ENCODE results near the gene CDT1.
"Not testable (repeated sequence)": the region's sequence is repeated elsewhere in the genome, so short reads cannot be mapped to it uniquely, and the experiment has no call there.

CDT1 gene

DNA sequence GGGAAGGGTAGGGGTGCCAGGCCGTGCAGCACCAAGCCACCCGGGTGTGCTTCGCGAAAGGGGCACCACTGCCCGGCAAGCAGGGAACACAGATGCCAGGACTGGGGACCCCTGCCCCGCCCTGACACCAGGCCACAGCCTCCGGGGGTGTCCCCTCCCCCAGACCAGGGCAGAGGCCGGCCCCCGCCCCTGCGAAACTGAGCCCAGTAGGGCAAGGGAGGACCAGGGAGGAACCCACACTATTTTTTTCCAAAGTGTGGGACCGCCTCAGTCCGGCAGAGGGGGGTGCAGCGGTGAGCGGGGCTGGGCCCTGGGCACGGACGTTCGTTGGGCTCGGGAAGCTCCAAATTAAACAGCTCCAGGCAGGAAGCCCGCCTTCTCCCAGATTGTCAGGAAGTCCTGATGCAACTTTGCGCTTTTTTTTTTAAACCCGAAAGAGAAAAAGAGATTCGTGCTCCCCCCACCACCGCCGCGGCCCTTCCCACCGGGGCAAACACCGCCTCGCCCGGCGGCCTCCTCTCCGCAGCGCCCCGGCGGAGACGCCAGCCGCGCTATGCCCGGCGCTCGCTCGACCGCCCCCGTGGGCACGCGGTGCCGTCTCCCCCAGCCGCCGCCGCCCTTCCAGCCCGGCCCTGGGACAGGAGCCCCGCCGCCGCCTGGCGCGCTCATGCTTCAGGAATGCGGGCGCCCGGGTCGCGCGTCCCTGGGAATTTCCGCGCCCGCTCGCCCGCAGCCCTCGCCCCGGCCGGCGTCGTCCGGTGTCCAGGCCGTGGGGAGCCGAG lies 19.3 kb upstream of the CDT1 start:
- DNase-seq (no peak), ATAC-seq (replicated peaks) (peak; percentile 26 to 41)
- Mint-ChIP-seq H3K27me3 (no peaks in the 10 kb centered on the region), H3K4me3 (peak overlapping the region; percentile 66 to 86), H3K9me3 (no peaks in the 10 kb centered on the region), H3K27ac (peak overlapping the region; percentile 90), H3K4me1 (peaks cover 36 to 45% of the 10 kb centered on the region in 2 donors), H3K36me3 (no peaks in the 10 kb centered on the region)

DNA sequence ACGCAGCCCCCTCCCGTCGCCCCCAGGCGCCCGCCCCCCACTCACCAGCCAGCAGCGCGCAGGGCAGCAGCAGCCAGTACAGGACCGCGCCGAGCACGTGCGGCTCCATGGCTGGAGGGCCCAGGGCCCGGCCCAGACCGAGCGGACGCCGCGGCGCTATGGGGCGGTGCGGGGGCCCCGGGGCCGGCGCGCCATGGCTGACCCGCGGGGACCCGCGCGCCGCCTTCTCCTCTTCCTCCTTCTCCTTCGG lies 18.8 kb upstream of the CDT1 start:
- peak; percentile 26 to 40 for ATAC-seq (replicated peaks)
- Mint-ChIP-seq H3K4me3 (peak overlapping the region; percentile 66 to 86), H3K27ac (no peak overlapping the region)

DNA sequence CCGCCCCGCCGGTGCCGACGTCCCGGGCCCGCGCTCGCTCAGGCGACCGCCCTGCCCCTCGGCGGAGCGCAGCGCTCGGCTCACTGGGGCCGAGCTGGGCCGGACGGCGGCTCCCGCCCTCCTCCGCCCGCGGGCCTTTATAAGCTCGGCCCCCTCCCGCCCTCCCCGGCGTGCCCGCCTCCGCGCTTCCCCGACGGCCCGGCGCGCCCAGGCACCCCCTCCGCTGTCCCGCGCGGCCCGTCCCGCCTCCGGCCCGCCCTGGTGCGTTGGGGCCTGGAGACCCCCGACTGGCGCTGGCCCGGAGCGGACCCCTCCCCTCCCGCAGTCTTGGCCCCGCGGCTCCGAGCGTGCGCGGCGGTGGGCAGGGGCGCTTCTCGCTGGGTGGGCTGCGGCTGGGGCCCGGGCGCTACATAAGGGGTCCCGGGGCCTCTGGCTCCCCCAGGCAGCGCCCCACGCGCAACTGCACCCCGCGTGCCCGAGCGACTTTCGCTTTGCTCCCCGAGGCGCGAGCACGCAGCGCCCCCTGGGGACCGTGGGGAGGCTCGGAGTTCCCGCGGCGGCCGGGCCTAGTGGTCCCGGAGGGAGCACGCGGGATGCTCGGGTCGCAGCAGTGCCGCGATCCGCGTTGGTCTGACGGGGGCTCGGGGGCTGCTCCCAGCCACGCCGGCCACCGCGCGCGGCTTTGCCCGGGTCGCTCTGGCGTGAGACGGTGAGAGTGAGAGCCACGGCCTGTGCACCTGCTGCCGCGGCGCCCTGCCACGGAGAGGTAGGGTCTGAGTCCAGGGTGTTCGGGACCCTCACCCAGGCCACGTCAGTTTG lies 18.3 kb upstream of the CDT1 start, which contains the start of gene PIEZO1:
PIEZO1 (minus strand) TSS at position 115 of the 819 bp plus-strand sequence. CDS start 256 bp downstream, outside the sequence.
- peak within 1 kb of the TSS; percentile 90 for H3K27ac Mint-ChIP-seq
- peaks cover 33 to 46% of the 10 kb centered on the region in 2 donors for H3K4me1 Mint-ChIP-seq
- no peaks in the 10 kb centered on the region for H3K27me3 Mint-ChIP-seq
- DNase-seq (peak; percentile 62), ATAC-seq (replicated peaks) (peak; percentile 32 to 56)
- peak within 1 kb of the TSS; percentile 66 to 86 for H3K4me3 Mint-ChIP-seq
- H3K36me3 Mint-ChIP-seq, result no peaks in the 10 kb centered on the region
- H3K9me3 Mint-ChIP-seq, result no peaks in the 10 kb centered on the region

More for the DNA sequence above, 18.8 kb upstream of the CDT1 start:
- Mint-ChIP-seq H3K9me3 (no peaks in the 10 kb centered on the region), H3K27me3 (no peaks in the 10 kb centered on the region), H3K4me1 (peaks cover 36 to 46% of the 10 kb centered on the region in 2 donors), H3K36me3 (no peaks in the 10 kb centered on the region)
- DNase-seq, result no peak

DNA sequence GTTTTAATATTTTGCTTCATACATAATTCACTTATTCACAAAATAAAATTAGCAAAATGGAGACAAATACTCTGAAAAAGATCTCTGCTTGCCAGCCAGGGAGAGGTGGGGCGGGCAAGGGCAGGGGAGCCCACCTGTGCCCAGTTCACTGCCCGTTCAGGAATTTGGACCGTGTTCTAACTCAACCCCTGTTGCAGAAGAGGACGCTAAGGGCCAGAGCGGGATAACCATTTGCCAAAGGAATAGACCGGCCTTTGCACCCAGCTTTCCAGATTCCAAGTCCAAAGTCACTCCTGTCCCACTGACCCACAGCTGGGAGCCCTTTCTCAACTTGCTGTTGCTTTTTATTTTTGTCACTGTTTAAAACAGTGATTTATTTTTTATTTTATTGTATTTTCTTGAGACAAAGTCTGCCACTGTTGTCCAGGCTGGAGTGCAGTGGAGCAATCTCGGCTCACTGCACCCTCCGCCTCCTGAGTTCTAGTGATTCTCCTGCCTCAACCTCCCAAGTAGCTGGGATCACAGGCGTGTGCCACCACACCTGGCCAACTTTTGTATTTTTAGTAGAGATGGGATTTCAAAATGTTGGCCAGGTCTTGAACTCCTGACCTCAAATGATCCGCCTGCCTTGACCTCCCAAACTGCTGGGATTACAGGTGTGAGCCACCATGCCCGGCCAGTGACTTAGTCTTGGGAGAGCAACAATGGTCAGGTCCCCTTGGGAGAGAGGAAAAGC lies 15.8 kb upstream of the CDT1 start:
- H3K4me3 Mint-ChIP-seq, result no peak overlapping the region
- H3K27me3 Mint-ChIP-seq, result no peaks in the 10 kb centered on the region
- no peak for ATAC-seq (replicated peaks)
- H3K27ac Mint-ChIP-seq, result no peak overlapping the region
- peaks cover 23 to 46% of the 10 kb centered on the region in 2 donors for H3K4me1 Mint-ChIP-seq
- H3K9me3 Mint-ChIP-seq, result no peaks in the 10 kb centered on the region
- DNase-seq, result no peak
- no peaks in the 10 kb centered on the region for H3K36me3 Mint-ChIP-seq

DNA sequence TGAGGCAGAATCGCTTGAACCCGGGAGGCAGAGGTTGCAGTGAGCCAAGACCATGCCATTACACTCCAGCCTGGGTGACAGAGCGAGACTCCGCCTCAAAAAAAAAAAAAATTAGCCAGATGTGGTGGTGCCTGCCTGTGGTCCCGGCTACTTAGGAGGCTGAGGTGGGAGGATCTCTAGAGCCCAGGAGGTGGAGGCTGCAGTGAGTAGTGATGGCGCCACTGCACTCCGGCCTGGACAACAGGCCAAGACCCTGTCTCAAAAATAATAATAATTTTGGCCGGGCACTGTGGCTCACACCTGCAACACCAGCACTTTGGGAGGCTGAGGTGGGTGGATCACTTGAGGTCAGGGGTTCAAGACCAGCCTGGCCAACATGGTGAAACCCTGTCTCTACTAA lies 14.8 kb upstream of the CDT1 start:
- not testable (repeated sequence) for H3K9me3 Mint-ChIP-seq; DNase-seq; H3K4me3 Mint-ChIP-seq; ATAC-seq (replicated peaks); H3K27me3 Mint-ChIP-seq; H3K27ac Mint-ChIP-seq; H3K36me3 Mint-ChIP-seq
- peaks cover 25 to 46% of the 10 kb centered on the region in 2 donors for H3K4me1 Mint-ChIP-seq

DNA sequence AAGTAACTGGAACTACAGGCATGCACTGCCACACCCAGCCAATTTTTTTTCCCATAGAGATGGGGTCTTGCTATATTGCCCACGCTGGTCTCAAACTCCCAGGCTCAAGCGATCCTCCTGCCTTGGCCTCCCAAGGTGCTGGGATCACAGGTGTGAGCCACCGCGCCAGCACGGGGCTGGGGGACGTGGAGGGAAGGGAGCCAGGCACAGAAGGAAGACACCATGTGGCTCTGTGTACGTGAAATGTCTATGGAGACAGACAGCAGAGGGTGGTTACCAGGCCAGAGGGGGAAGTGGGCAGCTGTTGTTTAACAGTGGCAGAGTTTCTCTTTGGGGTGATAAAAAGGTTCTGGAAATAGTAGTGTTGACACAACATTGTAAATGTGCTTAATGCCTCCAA lies 14.0 kb upstream of the CDT1 start:
- Mint-ChIP-seq H3K9me3 (no peaks in the 10 kb centered on the region), H3K36me3 (no peaks in the 10 kb centered on the region), H3K27ac (no peak overlapping the region), H3K4me1 (peaks cover 25 to 46% of the 10 kb centered on the region in 2 donors), H3K4me3 (no peak overlapping the region), H3K27me3 (no peaks in the 10 kb centered on the region)
- ATAC-seq (replicated peaks), result peak; percentile 21 to 27
- DNase-seq, result no peak

DNA sequence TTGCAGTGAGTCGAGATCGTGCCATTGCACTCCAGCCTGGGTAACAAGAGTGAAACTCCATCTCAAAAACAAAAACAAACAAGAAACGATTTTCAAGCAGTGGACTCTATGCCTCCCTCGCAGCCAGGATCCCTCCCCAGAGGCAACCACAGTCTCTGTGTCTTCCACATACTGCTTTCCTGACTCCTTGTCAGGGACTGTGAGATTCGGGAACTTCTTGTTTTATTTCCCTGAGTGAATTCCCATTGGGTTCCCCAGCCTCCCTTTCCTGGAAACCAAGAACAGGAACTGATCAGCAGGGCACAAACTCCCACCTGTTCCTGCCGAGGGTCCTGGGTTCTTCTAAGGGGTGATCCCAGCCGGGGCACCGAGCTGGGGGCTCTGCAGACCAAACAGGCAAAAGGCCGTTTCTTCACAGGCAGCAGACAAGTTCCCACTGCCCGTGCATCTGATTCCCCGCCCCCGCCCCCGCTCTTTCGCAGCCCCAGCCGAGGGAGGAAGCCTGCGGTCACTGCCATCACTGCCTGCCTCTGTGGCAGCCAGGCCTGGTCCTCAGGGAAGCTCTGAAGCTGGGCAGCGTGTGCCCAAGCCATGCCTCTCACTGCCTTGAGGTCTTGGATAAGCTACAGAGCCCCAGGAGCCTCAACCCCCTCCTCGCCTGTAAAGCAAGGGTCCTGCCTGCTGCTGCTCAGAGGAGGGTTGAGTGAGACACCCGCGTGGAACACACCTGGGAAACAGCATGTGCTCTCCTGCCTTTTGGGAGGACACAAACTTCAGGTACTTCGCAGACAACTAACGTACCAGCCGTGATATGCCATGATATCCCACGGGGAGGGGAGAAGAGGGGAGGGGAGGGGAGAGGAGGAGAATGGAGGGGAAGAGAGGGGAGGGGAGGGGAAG lies 13.0 kb upstream of the CDT1 start:
- Mint-ChIP-seq H3K36me3 (no peaks in the 10 kb centered on the region), H3K9me3 (no peaks in the 10 kb centered on the region), H3K4me3 (peak overlapping the region; percentile 47 to 55), H3K4me1 (peaks cover 27 to 54% of the 10 kb centered on the region in 2 donors), H3K27ac (peak overlapping the region; percentile 67), H3K27me3 (no peaks in the 10 kb centered on the region)
- peak; percentile 70 to 72 for ATAC-seq (replicated peaks)
- no peak for DNase-seq

DNA sequence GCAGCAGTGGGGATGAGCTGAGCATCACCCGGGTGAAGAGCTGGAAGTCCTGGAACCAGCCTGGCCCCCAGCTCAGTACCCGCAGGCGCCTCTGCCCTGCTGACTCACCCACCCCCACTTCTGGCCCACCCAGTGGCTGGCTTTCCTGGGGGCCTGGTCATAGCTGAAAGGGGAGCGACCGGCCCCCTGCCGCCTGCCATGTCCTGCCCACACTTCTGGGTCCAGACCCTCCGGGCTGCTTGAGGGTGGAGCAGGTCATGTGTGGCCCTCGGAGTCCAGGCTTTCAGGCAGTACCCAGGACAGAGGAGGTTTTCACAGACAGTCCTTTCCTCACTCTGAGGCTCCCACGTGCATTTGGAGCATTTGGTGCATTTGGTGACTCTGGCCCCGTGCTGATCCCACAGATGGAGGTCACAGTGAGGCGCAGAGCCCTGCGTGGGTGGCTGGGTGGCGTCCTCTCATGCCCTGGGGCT lies 11.5 kb upstream of the CDT1 start:
- no peak overlapping the region for H3K4me3 Mint-ChIP-seq
- H3K27me3 Mint-ChIP-seq, result no peaks in the 10 kb centered on the region
- peak overlapping the region; percentile 31 for H3K27ac Mint-ChIP-seq
- no peaks in the 10 kb centered on the region for H3K36me3 Mint-ChIP-seq
- no peaks in the 10 kb centered on the region for H3K9me3 Mint-ChIP-seq
- ATAC-seq (replicated peaks) (no peak), DNase-seq (no peak)
- peaks cover 26 to 54% of the 10 kb centered on the region in 2 donors for H3K4me1 Mint-ChIP-seq

DNA sequence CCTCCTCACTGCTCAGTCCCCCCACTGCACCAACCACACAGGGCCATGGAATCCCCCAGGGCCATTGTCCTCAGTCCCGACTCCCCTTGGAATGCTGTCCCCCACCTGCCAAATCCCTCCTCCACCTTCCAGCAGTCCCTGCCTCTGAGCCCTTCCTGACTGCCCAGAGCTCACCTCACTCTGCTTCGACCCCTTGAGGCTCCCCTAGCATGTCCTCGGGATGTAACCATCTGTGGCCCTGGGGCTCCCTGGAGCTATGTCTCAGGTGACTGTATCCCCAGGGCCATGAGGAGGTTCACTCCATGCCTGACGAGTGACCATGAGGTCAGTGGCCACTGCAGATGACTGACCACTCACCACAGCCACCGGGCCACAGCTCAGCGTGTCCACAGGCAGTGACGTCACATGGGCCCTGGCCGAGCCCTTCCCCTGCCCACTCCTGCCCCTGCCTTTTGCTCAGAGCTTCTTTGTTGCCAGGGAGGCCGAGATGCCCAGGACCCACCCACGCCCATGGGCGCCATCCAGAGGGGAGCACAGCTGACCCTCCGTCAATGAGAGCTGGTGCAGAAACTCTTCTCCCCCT lies 10.8 kb upstream of the CDT1 start:
- no peaks in the 10 kb centered on the region for H3K27me3 Mint-ChIP-seq
- H3K9me3 Mint-ChIP-seq, result no peaks in the 10 kb centered on the region
- no peaks in the 10 kb centered on the region for H3K36me3 Mint-ChIP-seq
- DNase-seq (no peak), ATAC-seq (replicated peaks) (no peak)
- H3K27ac Mint-ChIP-seq, result no peak overlapping the region
- H3K4me1 Mint-ChIP-seq, result peaks cover 26 to 54% of the 10 kb centered on the region in 2 donors
- no peak overlapping the region for H3K4me3 Mint-ChIP-seq

DNA sequence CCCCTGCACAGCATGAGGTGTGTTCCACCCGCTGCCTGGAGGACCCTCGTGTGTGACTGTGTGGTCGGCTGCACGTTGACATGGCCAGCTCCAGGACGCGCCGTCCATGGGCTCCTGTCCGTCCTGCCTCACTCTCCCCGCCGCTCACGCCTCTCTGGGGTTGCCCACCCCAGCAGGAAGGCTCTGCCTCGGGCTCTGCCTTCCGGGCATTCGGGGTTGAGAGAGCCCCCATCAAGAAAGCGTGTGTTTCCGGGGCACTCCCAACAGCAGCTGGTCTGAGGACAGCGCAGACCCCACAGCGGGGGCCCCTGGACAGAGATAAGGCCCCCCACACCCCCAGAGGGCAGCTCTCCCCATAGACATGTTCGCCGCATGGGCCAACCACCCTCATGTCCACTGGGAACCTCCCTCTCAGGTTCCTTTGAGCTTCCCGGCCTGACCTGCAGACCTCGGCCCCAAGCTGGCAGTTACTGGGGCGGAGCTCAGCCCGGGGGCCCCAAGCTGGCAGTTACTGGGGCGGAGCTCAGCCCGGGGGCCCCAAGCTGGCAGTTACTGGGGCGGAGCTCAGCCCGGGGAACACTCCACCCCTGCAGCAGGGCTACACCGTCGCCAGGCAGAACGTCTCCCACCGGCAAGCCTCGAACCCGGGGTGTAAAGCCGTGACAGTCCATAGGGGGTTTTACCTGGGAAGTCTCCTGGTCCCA lies 10.2 kb upstream of the CDT1 start:
- H3K4me3 Mint-ChIP-seq, result peak overlapping the region in 1 of 2 donors; percentile 41
- H3K27me3 Mint-ChIP-seq, result no peaks in the 10 kb centered on the region
- ATAC-seq (replicated peaks) (peak; percentile 28 to 35), DNase-seq (no peak)
- peaks cover 26 to 54% of the 10 kb centered on the region in 2 donors for H3K4me1 Mint-ChIP-seq
- no peak overlapping the region for H3K27ac Mint-ChIP-seq
- no peaks in the 10 kb centered on the region for H3K9me3 Mint-ChIP-seq
- no peaks in the 10 kb centered on the region for H3K36me3 Mint-ChIP-seq

DNA sequence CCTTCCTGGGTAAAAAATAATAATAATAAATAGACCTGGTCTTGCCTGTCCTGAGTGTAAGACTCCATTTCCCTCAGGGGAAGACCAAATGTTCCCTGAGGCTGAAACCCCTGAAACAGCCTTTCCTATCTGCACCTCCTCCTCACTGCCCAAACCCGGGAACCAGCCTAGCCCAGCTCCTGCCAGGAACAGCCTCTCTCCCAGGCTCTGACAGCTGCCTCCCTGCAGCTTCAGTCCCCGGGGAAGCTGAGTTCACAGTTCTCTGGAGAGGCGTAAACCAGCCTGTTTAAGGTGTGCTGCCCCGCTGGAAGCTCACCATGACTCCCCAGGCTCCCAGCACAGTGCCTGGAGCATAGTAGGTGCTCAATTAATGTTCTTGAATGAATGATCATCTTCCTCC lies 7.3 kb upstream of the CDT1 start:
- no peak overlapping the region for H3K4me3 Mint-ChIP-seq

DNA sequence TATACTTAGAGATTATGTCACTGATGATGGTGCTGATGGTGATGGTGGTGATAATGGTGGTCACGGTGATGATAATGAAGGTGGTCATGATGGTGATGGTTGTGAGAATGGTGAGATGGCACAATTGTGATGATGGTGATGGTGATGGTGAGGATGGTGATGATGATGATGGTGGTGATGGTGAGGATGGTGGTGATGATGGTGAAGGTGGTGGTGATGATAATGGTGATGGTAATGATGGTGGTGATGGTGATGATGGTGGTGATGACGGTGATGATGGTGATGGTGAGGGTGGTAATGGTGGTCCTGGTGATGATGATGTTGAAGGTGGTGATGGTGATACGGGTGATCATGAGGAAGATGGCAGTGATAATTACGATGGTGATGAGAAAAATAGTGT lies 5.5 kb upstream of the CDT1 start:
- H3K36me3 Mint-ChIP-seq, result peaks cover 0 to 2% of the 10 kb centered on the region in 2 donors
- ATAC-seq (replicated peaks), result no peak
- no peak overlapping the region for H3K4me3 Mint-ChIP-seq
- DNase-seq, result no peak
- H3K4me1 Mint-ChIP-seq, result peaks cover 20 to 31% of the 10 kb centered on the region in 2 donors
- no peaks in the 10 kb centered on the region for H3K27me3 Mint-ChIP-seq
- no peak overlapping the region for H3K27ac Mint-ChIP-seq
- no peaks in the 10 kb centered on the region for H3K9me3 Mint-ChIP-seq

More for the DNA sequence above, 7.3 kb upstream of the CDT1 start:
- no peaks in the 10 kb centered on the region for H3K9me3 Mint-ChIP-seq
- H3K27me3 Mint-ChIP-seq, result no peaks in the 10 kb centered on the region
- peaks cover 26 to 40% of the 10 kb centered on the region in 2 donors for H3K4me1 Mint-ChIP-seq
- ATAC-seq (replicated peaks) (no peak), DNase-seq (no peak)
- peaks cover 0 to 2% of the 10 kb centered on the region in 2 donors for H3K36me3 Mint-ChIP-seq
- no peak overlapping the region for H3K27ac Mint-ChIP-seq
